Measurements from ENCODE around the gene SEMA4D.
"Not testable (repeated sequence)": the region's sequence is repeated elsewhere in the genome, so short reads cannot be mapped to it uniquely, and the experiment has no call there.

SEMA4D gene

DNA sequence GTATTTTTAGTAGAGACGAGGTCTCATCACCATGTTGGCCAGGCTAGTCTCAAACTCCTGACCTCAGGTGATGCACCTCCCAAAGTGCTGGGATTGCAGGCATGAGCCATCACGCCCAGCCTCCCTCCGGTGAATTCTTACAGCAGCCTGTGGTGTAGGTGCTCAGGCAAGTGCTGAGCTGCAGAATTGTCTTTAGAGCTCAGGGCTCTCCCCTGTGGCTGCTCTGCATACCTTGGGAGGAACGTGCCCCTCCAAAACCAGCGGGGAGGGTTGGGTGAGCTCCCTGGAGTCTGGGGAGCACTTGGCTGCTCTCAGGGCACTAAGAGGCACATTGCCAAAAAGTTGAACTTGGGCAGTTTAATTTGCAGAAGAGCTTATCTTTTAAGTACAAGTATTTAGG, 150.3 kb downstream of the SEMA4D start:
- DNase-seq: no peak

DNA sequence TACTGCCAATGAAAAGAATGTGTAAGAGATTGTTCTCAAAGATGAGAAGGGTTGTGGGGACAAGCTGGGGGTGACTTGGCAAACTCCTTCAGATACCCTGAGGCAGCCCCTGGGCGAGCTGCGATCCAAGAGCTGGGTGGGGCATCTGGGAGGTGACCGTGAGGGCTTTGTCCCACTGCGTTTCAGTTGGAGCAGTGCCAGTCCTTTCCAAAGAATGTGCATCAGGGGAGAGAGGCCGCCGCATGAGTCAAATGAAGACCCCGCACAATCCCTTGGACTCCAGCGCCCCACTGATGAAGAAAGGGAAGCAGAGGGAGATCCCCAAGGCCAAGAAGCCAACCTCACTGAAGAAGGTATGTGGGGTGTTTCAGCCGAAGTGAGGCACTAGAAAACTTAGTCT, 151.2 kb downstream of the SEMA4D start:
- no peak for DNase-seq

DNA sequence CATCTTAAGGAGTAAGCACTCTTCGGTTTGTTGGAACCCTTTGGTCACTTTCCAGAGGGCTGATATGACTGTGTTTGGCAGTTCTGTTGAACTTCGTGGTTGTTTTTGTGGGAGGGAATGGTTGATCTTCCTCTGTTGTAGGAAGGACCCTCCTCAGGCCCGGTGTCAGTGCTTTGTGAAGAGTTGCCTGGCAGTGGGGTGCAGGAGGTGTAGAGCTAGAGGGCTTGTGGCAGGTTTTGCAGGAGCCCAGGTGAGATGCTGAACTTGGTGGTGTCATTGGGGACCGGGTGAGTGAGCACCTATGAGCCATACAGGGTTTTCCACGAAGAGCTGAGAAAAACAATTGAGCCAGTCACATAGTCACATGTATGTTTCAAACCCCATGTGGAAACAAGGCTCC, 152.4 kb downstream of the SEMA4D start:
- no peak for DNase-seq

DNA sequence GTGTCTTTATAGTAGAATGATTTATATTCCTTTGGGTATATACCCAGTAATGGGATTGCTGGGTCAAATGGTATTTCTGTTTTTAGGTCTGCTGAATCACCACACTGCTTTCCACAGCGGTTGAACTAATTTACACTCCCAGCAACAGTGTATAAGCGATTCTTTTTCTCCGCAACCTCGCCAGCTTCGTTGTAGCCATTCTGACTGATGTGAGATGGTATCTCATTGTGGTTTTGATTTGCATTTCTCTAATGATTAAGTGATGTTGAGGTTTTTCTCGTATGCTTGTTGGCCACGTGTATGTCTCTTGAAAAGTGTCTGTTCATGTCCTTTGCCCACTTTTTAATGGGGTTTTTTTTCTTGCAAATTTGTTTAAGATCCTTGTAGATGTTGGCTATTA, 154.1 kb downstream of the SEMA4D start:
- not testable (repeated sequence) for DNase-seq

DNA sequence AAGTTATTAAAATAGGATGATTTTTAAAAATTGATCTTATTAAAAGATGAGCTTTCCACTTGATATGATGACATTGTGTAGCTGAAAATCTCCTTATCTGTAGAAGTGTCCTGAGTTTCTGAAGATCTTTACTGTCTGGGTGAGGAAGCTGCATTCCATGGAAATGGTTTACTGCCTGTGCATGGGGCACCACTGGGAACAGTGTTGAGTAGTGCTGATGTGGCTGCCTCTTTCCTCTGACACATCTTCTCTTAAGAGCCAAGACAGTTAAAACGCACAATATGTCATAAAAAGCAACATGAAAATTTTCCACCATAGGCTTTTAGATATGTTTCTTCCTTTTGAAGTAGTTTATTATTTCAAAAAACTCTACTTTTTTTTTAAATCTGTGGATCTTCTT, 155.0 kb downstream of the SEMA4D start:
- no peak for DNase-seq

DNA sequence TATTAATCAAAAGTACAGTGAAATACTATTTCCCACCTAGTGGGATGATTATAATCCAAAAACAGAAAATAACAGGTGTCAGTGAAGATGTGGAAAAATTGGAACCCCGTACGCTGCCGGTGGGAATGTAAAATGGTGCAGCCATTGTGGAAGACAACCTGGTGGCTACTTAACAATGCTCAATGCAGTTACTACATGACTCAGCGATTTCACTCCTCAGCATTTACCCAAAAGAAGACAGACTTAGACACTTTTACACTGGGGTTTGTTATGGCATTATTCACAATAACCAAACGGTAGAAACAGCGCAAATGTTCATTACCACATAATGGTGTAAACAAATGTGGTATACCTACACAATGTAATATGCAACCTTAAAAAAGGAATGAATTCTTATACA, 155.7 kb downstream of the SEMA4D start:
- DNase-seq: no peak

DNA sequence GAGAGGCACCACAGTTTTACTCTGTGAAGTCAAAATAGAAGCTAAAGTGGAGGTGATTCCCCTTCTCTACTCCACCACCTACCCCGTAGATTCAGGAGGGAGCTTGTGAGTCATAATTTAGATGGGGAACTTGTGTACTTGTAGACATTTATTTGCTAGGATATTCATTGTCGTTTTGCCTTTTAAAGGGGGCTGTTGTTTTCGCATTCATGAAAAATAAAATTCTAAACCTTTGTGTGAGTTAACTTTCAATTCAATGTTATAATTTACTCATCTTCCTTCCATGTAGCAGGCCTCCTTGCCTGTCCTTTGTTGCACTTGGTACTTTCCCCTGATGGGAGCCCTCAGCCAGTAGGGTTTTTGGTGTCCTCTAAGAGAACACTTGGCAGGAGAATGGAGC, 157.6 kb downstream of the SEMA4D start:
- DNase-seq: no peak

DNA sequence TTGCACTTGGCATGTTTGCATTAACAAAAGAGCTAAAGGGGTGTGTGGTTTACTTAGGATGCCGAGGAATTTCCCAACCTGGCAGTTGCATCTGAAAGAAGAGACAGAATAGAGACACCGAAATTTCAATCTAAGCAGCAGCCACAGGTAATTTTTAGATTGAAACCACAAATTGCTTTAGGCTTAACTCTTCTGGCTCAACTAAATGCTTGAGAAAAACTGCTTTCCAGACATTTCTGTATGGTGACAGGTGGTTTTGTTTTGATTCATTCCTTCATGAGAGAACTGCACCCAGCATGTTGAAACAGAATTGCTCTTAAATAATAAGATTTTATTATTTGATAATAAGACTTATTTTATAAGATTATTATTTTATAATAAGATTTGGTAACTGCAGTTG, 158.1 kb downstream of the SEMA4D start:
- no peak for DNase-seq

DNA sequence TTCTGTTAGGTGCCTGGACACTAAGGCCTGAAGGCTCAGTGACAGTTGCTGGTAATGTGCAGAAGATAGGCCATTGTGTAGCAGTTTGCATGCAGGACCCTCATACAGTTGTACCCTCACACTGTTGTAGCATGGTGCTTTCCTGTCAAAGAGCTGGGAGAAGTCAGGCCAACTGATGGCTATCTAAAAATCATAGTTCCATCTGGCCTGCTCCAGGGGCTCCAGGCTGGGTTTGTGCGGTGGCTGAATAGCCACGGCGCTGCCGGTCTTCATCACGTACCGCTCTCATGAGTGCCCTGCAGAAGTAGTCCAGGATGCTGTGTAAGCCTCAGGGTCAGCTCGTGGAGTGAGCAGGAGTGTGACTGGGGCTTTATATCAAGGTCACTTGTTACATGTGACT, 167.4 kb downstream of the SEMA4D start:
- DNase-seq: no peak

DNA sequence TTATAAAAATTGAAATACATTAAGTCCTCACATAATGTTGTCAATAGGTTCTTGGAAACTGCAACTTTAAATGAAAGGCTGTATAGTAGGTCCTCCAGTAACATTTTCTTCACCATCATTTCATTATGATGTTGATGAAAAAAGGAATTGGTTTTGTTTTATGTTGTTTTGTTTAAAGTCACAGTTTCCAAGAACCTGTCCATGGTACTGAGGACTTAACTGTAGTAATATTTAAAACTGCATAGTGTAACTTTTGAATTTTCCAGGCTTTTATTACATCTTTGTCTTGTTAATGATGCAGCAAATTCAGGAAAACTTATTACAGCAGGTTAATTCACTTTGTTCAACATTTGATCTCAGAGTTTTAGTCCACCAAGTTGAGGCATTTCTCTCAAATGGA, 168.0 kb downstream of the SEMA4D start:
- no peak for DNase-seq

DNA sequence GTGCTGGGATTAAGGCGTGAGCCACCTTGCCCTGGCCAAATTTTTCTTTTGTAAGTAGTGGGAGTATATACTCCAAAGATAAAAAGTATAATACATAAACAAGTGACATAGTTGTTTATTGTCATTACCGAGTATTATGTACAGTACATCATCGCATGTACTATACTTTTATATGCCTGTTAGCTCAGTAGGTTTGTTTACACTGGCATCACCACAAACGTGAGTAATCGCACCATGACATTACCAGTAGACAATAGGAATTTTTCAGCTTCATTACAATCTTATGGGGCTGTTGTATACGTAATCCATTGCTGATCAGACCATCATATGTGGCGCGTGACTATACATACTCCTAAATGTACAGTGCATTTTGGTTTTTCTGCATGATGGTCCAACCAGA, 169.8 kb downstream of the SEMA4D start:
- DNase-seq: no peak

DNA sequence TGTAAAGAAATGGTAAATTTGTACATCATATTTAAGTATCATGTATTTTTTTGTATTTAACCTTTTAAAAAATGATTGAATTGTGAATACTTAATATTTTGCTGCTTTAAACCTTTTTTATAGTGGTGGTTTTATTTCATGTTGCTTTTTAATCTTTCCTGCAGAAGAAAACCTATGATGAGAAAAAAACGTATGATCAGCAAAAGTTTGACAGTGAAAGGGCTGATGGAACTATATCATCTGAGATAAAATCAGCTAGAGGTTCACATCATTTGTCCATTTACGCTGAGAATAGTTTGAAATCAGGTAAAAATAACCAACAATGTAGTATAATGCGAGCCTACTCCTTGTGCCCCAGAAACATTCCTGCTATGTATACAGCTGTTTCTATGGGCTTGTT, 172.2 kb downstream of the SEMA4D start:
- DNase-seq: no peak

DNA sequence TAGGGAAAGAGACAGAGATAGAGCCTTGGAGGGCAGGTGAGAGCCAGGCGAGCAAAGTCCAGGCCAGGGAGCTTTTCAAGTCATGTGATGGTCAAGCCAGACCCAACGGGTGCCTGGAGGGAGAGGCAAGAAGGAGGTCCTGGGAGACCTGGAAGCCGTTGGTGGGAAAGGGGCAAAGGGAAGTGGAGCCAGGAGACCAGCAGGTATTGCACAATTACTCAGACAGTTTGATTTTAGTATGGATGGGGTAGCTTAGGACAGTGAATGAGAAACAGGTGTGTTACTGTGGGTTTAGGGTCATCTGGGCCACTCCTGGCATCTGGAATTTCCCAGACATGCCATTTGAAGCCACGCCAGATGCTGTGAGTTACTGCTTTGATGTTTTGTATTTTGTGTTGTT, 174.5 kb downstream of the SEMA4D start:
- no peak for DNase-seq

DNA sequence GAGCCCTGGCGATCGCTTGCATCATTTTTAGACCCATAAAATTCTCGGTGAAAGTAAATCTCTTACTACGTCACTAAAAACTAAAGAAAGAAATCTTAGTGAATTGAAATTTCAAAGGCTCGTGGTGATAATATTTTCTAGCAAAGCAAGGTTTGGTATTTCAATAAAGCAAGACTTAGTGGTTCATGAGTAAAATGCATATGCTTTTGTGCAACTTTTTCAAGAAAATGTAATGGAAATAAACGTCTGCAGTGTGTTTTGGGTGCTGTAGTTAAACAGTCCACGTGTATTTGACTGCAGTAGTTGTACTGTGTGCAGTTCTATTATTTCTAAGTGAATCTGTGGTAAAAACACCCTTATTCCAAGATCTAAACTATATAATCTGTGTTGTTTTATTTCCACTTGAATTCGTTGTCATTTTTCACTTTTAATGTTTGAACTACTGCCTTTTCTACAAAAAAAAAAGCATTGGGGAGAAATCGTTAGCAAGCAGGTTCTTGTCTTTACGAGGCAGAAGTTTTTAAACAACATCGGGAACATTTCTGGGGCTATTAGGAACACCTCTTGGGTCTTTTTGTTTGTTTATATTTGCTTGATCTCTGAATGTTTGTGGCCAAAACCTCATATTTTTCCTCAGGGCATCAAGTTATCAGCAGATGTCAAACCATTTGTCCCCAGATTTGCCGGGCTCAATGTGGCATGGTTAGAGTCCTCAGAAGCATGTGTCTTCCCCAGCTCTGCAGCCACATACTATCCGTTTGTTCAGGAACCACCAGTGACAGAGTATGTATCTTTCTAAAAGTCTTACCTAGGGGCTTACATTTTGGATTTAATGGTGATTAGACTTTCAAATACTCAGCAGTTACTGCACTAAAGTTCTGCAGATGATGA, 178.7 kb downstream of the SEMA4D start:
- DNase-seq: no peak

DNA sequence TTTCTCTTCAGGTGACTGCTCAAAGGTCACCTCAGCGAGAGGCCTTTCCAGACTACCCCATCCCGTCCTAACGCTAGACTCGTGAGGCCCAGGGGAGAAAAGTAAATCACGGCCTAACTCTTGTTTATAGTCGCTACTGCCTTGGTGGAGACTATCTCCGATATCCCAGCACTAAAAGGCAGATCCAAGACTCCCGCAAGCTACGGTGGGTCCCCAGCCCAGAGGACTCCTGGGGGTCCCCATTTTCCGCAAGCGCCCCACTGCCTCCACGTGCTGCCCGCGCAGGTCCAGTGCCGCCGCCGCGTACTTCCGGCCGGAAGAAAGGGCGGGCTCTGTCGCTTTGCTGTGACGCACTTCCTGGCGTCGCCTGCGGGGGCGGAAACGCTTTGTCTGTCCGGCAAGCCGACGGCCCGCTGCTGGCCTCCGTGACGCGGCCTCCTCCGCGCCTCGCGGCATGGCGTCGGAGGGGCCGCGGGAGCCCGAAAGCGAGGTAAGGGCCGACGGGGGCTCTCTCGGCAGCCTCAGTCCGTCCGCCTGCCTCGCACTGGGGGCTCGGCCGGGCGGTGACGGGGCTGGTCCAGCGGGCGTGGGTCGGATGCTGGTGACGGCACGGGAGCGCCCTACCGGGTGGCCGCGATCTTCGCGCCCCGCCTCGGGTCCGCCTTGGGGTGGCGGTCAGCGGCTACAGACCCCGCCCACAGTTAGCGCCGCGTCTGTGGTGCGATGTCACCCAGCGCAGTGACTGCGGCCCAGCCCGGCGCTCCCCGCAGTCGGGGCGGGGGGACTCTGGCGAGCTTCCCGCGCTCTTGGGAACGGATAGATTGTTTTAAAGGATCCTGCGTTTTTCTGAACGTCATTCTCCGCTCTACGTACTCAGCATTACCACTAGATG, 179.5 kb downstream of the SEMA4D start, which contains the start of gene SECISBP2:
SECISBP2 (plus strand) TSS at position 378 of the 892 bp plus-strand sequence; CDS start at position 455, 77 bp downstream.
- DNase-seq: peak; percentile 94

DNA sequence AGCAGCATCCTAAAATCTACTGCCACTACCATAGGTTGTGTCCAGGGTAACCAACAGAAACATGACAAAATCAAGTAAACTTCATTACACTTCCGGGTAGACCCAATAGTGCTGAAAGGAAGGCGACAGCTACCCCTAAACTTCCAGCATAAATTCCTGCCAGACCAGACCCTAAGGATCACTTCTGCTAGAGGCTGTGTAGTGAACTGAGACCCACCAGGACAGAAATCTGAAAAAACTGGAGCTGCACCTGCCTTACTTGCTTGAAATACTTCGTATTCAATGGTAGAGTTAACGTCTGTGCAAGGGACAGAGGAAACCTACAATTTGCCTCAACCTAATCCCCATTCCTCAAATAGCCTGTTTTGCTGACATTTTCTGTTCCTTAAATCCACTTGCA, 180.6 kb downstream of the SEMA4D start:
- no peak for DNase-seq

DNA sequence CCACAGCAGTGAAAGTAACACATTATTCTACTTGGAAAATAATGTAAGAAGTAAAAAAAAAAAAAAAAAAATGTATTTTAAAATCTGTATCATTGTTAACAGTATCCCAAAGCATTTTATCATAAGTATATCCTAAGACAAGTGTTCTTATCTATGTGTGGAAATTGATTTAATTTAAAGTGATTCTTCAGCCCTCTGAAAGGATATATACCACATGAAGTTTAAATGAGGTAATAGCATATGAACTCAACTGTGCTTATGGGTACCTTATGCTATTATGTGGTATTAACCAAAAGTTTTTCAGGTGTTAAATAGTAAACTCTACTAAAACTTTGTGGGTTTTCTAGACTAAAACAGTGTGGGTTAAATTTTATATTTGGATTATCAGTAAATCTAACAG, 182.4 kb downstream of the SEMA4D start:
- DNase-seq: no peak

DNA sequence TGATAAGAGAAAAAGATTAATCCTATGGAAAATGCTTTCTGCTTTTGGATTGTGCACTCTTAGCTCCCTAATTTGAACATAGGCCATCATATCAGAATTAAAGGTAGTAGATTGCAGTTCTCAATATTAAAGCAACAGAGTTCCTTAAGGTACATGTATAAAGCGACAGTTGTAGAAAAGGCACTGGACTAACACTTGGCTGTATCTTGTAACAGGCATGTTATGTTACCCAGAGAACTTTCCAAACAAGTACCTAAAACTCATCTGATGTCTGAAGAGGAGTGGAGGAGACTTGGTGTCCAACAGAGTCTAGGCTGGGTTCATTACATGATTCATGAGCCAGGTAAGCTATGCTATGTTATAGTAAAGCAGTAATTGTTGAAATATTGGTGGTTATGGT, 183.0 kb downstream of the SEMA4D start:
- DNase-seq: no peak

DNA sequence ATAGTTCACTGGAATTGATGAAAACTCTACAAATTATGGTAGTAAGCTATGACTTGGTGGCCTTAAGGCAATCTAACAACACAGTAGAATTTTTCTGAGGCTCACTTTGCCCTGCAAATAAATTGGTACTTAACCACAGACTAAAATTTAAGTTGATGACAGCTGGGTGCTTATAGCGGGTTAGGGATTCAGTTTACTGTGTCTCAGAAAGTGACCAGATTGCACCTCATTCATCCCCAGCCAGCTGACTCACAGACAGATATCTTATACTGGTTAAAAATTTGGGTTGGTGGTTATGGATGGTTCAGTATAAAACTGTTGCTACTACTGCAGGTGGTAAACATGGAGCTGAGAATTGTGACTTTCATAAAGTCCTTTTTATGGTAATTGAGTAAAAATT, 184.1 kb downstream of the SEMA4D start:
- DNase-seq: no peak

DNA sequence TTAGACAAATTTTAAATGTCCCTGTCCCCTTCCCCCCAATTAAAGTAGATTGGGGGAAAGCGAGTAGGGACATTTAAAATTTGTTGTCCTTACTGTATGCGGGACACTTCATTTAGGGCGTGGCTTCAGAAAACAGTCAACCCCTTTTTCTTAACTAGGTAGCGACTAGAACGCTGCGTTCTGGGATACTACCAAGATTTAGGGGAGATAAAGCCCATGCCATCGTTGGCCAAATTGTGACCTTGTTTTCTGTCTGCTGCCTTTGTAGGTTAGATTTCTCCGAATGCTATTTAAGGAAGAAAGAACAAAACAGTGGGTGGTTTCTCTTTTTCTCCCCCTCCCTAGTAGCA, 185.7 kb downstream of the SEMA4D start:
- DNase-seq: no peak

DNA sequence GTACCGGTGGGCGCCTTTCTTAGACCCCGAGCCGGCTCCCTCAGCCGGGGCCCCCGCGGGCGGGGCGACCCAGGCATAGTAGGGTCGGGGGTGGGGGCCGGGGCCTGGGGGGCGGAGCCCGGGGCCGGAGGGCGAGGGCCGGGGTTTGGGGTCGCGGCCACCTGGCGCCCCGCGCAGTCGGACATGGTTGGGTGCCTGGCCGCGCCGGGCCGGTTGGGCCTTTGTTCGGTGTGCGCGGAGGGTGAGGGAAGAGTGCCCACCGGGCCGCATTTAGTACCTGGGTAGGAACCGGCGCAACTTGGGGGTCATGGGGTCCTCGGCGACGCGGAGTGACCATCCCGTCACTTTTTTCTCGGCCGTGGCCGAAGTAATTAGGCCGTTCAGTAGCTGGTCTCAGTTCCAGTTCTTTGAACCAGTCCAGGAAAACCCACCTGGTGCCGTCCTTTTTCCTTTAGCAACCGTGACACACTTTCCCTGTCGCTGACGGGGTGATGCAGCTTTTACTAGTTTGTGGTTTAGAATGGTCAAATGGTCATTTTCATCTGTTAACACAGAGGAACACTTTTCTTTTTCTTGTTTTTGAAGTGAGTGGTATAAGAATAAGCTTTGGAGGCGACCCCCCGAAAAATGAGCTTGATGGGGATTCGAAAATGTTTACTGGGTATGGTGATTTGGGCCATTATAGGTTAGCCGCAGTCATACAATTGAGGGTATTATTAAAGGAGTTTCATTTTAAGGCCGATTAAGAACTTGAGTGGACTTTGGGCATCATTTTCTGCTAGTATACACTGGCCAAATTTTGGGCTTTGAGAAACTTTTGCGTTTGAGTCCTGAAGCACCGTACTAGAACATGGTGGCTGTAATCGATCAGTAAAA, 186.3 kb downstream of the SEMA4D start:
- DNase-seq: no peak
